ENCODE results near the gene NCOA1.
"Not testable (repeated sequence)": the region's sequence is repeated elsewhere in the genome, so short reads cannot be mapped to it uniquely, and the experiment has no call there.

NCOA1 gene

DNA sequence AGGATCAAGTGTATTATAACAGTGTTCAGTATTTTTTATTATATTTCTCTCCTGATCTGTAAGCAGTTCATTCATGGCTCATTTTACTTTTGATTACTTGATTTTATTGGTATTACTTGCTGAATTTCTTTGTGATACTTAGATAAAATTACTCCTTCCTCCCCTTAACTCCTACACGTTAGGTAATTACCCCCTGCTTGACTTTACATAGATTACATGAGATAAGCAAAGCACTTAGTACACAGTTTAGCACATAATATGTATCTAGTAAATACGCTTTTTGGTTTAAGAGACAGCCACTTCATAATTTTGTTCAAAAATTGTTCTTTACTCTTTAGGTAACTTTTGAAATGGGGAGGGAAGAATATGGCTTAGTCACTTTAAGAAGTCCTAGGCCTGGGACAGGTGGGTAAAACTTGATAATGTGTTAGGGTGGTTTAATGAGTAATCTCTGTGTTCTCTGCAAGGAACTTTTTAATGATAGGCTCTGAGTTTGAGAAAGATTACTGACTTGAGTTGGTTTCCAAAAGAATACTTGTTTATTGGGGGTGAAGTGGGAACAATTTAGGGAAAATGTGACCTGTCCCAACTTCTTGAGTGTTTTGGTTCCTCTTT, 80.9 kb downstream of the NCOA1 start:
- no peak for DNase-seq (ENCODE audit: low read depth in 2 of 3, low spot score in 2 of 3)

DNA sequence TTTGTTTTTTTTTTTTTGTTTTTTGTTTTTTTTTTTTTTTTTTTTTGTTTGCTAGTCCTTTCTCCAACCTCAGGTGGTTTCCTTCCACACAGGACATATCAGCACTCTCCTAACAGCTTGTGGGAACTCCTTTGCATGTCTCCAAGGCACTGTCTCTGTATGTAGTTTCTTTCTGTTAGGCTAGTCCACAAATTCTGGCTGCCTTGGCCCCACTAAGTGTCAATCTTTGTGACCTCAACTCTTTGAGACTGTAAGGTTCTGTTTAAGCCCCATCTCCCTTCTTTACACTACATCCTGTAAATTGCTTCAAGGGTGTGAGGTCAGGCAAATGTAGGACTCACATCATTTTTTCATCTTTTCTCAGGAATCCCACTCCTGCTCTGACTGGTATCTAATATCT, 85.1 kb downstream of the NCOA1 start:
- DNase-seq (ENCODE audit: low read depth in 2 of 3, low spot score in 2 of 3): no peak

DNA sequence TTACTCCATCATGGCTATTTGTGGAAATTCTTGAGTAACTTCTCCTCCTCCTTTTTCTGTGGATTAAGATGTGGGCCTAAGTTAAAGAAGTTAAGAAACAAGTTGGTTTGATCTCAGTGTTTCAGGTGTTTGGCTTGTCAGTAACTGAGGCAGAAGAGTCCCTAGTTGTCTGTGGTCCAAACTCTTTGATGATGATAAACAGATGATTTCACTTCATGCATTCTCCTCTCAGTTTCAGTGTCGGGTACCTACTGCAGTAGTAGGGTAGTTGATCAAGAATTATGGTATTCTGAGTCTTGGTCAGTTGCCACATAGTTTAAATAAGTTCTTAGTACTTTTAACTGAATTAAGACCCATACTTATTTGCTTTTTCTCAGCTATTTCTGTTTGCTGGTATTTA, 85.6 kb downstream of the NCOA1 start:
- no peak for DNase-seq (ENCODE audit: low read depth in 2 of 3, low spot score in 2 of 3)

DNA sequence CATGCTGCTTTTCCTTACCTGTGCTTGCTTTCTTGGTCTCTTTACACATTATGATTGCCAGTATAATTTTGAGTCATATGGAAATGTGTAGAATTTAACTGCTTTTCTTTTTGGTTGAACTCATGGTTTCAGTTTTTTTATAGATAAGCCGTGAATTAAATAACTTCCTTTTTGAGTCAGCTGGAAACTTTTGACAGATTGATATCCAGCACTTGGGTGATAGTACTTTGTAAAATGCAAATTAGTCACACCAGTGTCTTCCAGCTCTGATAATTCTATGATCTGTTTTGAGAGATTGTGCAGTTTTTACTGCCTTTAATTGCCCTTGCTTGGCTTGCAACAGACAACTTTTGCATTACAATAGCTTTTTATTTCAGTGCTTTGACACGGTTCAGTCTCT, 86.4 kb downstream of the NCOA1 start:
- DNase-seq (ENCODE audit: low read depth in 2 of 3, low spot score in 2 of 3): no peak

DNA sequence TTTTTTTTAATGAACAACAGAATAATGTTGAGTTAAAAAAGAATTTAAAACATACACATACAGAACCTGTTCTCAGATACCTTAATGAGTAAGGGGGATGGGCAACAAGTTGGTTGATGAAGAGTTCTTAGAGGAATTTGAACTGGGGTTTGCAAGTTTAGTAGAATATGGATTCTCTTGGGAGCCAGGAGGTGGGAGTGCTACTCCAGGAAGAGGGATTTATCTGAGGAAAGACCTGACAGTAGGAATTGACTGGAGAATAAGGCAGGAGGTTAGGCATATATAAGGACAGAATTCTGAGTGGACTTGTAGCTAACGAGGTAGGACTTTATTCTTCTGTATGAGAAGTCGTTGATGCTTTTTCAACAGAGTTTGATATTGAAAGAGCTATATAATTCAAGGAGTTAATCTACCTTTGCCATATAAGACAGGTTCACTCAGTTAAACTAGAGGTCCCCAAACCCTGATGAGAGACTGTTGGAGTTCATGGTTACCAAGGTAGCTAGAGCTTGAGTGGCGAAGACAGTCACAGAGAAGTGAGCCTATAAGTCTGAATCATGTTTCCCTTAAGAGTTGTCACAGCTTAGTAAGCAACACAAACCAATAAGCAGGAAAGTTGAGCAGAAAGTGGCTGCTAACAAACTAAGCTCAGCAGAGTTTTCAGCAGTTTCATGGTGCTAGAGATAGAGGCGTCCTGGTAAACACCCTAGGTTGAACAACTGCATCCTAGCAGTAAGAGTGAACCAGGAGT, 88.2 kb downstream of the NCOA1 start:
- no peak for DNase-seq (ENCODE audit: low read depth in 2 of 3, low spot score in 2 of 3)

DNA sequence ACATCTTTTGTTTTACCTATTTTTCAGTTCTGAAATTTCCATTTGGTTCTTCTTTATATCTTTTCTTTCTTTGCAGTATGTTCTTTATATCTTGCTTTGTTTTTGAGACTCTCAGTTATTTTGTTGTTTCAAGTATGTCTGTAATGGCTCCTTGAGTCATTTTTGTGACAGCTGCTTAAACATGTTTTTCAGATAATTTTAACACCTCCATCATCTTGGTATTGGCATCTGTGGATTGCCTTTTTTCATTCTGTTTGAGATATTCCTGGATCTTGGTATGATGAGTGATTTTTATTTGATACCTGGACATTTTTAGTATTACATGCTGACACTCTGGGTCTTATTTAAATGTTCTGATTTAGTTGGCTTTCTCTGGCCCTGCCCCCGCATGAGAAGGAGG, 89.5 kb downstream of the NCOA1 start:
- DNase-seq (ENCODE audit: low read depth in 2 of 3, low spot score in 2 of 3): no peak

DNA sequence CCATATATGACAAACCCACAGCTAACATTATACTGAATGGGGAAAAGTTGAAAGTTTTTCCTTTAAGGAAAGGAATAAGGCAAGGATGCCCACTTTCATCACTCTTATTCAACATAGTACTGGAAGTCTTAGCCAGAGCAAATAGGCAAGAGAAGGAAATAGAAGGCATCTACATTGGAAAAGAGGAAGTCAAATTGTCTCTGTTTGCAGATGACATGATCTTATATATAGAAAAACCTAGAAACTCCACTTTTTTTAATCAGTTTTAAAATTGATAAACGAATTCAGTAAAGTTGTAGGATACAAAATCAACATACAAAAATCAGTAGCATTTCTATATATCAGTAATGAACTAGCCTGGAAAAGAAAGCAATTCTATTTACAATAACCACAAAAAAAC, 90.9 kb downstream of the NCOA1 start:
- not testable (repeated sequence) for DNase-seq (ENCODE audit: low read depth in 2 of 3, low spot score in 2 of 3)

DNA sequence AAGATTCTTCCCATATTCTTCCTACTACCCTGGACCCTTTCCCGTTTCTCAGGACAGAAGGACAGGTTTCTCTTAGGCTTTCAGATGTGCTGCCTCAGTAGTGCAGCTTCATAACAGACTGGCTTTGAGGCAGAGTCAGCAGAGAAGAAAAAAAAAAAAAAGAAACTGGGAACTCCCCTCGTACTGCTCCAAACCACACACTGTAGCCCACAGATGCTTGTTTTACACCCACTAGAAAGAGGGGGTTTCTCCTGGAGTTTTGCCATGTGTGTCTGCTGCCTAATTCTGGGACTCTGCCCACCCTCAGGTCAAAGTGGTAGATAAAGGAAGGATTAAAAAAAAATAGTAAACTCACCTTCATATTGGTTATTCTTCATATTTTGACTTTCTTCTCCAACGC, 95.9 kb downstream of the NCOA1 start:
- DNase-seq (ENCODE audit: low read depth in 2 of 3, low spot score in 2 of 3): no peak

DNA sequence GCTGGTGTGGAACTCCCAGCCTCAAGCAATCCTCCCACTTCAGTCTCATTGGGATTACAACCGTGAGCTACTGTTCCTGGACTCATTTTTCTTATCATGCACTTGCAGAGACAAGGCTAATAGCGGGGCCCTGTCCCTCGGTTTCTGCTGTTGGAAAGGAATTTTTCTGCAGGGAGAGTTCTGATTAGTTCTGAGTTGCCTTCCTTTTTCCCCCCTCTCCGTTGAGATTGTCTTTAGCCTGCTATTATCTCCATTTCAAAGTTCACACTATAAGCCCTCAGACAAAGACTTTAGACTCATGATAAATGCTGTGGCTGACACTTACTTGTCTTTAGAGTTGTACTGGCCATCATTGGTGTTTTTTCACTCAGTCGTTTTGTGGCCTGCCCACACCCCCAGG, 97.2 kb downstream of the NCOA1 start:
- DNase-seq (ENCODE audit: low read depth in 2 of 3, low spot score in 2 of 3): no peak

DNA sequence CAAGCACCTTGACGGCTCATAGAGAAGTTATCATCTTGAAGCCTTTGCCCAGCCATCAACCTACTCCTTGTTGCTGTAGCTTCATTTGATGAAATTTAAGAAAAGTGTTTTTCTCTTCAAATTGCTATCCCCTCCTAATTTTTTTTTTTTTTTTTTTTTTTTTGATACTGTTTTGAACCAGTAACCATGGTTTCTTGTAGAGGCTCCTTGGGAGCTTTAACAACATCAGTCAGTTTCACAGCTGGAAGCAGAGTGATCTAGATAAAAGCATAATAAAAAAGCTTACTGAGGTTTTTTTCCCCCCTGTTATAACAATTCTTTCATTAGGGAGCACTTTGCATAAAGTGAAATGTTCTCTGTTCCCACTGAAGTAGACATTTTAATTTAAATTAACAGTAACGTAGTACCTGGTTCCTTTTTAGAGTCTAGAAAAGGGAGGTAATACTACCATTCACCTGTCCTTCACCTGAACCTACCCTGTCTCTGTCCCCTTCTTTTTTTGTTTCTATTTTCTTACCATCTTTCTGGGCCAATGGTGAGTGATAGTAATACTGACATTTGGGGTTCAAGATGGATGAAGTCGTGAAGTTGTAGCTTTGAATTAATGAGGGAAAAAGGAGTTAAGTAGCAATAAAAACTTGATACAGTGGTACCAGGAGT, 101.5 kb downstream of the NCOA1 start:
- no peak for DNase-seq (ENCODE audit: low read depth in 2 of 3, low spot score in 2 of 3)

DNA sequence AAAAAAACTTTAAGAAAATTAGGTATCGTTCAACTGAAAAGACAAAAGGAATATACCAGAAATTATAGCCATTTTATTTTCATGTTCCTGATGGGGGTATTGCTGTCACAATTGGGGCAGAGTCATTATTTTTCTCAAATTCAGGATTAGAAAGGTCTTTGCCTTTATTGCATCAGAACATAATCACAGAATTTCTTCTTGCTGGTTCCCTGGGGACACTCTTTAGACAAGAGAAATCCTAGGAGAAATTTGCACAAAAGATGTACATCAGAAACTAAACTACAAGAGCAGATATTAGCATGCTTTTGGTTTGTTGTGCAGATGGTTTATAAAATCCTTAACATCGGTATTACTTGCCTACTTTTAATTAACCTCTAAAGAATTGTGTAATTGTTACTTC, 103.2 kb downstream of the NCOA1 start:
- DNase-seq (ENCODE audit: low read depth in 2 of 3, low spot score in 2 of 3): no peak

DNA sequence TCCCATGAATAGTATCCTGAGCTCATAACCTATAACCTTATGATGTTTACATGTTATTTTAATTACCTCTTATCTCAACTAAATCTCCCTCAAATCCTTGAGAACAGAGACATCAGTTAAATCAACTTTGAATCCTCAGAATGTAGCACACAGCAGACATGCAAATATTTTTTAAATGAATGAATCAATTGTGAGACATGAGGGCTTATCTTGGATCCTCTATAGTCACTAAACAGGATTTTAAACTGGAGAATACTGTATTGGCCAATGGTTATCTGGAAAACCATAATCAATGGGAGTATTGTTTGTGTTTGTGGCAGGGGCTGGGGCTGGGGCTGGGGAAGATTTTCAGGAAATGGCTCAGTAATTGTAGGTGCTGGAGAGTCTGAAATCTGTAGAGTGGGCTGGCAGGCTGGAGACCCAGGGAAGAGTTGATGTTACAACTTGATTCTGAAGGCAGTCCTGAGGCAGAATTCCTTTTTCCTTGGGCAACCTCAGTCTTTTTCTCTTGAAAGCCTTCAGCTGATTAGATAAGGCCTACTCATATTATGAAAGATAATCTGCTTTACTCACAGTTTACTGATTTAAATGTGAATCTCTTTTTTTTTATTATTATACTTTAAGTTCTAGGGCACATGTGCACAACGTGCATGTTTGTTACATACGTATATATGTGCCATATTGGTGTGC, 106.3 kb downstream of the NCOA1 start:
- DNase-seq (ENCODE audit: low read depth in 2 of 3, low spot score in 2 of 3): no peak

DNA sequence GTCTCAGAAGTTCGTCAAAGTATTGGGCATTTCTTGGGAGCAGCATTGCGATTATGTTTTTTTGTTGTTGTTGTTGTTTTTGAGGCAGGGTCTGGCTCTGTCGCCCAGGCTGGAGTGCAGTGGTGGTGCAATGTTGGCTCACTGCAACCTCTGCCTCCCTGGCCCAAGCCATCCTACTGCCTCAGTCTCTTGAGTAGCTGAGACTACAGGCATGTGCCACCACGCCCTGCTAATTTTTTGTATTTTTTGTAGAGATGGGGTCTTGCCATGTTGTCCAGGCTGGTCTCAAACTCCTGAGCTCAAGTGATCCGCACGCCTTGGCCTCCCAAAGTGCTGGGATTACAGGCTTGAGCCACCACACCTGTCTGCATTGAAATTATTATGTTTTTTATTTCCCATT, 109.1 kb downstream of the NCOA1 start:
- DNase-seq (ENCODE audit: low read depth in 2 of 3, low spot score in 2 of 3): not testable (repeated sequence)

DNA sequence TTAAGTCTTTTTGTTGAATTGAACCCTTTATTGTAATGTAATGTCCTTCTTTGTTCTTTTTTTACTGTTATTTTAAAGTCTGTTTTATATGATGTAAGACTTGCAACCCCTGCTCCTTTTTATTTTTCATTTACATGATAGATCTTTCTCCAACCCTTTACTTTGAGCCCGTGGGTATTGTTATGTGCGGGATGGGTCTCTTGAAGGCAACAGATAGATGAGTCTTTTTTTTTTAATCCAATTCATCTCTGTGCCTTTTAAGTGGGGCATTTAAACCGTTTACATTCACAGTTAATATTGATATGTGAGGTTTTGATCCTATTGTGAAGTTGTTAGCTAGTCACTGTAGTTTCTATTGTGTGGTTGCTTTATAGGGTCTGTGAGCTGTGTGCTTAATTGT, 120.6 kb downstream of the NCOA1 start:
- DNase-seq (ENCODE audit: low read depth in 2 of 3, low spot score in 2 of 3): no peak

DNA sequence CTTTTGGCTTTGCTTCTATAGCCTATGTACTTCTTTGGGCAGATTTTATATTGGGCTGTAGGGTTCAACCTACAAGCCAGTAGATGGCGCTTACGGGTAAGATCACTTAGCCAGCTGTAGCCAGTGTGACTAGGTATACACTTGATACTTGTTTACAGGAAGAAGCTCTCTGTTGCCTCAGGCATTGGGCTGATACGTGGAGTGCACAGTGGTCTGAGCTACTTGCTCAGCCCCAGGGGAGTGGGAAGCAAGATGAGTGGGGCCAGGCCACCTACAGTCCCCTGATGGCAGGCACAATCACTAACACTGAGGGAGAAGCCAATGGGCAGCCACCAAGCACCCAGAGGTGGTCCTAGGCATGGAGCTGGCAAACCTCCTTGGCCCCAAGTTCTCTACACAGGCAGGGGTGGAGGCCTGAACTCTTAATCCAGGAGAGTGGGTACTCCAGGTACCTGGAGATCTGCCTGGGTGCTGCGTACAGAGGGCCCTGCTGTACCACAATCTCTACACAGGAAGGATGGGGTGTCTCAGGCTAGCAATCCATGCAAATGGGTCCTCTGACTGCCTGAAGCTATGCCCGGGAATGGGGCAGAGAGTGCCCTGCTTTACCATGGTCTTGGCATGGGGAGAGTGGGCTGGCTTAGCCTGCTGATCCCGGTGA, 122.2 kb downstream of the NCOA1 start:
- no peak for DNase-seq (ENCODE audit: low read depth in 2 of 3, low spot score in 2 of 3)

DNA sequence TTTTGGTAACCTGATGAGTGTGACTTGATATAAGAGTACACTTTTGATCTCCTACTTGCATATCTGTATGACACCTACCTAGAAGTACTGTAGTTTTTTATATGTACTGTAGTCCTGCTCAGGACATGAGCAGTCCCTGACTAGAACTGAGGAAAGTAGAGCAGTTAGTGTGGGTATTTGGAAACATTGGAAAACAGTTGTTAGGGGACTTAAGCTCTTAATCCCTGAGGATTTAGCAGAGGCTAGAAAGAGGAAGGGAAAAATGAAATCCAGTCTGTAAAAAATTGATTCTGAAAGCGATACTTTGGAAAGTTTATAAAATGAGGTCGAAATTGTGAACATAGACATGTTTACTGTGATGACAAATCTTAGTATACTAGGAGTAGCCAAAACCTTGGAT, 125.6 kb downstream of the NCOA1 start:
- DNase-seq (ENCODE audit: low read depth in 2 of 3, low spot score in 2 of 3): no peak

DNA sequence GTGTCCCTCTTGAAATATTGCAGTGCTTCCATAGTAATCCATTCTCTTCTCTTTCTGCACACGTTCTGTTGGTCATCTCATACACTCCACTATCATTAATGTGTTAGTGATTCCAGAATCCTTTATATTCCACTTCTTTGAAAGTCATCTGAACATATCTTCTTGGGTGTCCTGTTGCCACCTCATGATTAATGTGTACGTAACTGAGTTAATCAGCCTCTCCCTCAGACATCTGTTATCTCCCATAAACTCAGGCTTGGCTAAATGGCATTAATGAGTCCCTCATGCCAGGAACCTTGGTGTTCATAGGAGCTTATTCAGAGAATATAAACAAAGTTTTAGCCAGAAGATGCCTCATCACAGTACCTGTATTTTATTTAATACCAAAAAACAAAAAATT, 126.4 kb downstream of the NCOA1 start:
- no peak for DNase-seq (ENCODE audit: low read depth in 2 of 3, low spot score in 2 of 3)

DNA sequence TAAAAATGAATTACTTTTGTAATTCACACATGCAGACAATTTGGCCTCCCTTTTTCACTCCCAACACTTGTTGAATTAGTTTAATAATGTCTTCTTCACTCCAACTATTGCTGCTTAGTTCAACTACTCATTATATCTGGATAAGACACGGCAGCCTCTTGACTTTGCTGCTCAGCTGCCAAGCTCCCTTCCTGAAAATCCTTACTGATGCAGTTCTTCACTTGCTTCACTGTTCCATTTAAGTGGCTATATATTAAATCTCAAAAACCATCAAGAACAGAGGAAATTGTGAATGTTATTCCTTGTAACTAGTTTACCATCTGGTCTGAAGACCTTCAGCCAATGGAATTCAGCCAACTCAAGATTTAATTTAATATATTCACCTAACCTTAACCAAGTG, 127.1 kb downstream of the NCOA1 start:
- DNase-seq (ENCODE audit: low read depth in 2 of 3, low spot score in 2 of 3): no peak

DNA sequence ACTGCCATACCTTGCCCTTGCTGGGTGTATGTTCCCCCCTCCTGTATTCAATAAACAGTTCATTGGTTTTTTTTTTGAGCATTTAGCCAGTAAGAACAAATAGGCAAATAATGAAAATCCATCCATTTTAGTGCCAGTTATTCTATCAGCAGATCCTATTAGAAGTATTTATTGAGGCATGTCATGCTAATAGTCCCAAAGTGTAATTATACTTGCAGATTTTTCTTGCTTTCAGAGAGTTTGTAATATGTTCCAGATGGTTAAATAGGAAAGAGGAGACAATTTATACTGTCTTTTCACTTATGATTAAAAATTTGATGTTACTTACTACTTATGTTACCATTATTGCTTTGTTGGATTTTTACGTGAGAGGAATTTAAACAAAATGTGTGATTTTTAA, 127.6 kb downstream of the NCOA1 start:
- DNase-seq (ENCODE audit: low read depth in 2 of 3, low spot score in 2 of 3): no peak

DNA sequence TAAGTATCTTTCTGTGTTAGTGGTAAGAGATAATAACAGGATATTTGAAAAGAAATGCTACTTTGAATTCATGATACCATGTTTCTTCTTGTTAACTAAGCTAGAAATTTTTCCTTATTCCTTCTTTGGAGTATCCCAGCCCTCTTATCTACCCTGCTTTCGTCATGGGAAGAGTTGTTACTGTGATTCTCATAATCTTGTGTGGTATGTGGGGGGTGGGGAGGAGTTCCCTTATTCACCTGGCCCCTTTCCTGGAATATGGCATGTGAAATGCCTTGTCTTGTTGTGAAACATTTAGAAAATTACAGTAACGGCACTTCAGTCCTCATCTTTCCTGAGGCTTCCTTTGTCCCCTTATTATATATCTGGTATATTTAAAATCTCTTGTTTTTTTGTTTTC, 129.9 kb downstream of the NCOA1 start:
- DNase-seq (ENCODE audit: low read depth in 2 of 3, low spot score in 2 of 3): no peak

DNA sequence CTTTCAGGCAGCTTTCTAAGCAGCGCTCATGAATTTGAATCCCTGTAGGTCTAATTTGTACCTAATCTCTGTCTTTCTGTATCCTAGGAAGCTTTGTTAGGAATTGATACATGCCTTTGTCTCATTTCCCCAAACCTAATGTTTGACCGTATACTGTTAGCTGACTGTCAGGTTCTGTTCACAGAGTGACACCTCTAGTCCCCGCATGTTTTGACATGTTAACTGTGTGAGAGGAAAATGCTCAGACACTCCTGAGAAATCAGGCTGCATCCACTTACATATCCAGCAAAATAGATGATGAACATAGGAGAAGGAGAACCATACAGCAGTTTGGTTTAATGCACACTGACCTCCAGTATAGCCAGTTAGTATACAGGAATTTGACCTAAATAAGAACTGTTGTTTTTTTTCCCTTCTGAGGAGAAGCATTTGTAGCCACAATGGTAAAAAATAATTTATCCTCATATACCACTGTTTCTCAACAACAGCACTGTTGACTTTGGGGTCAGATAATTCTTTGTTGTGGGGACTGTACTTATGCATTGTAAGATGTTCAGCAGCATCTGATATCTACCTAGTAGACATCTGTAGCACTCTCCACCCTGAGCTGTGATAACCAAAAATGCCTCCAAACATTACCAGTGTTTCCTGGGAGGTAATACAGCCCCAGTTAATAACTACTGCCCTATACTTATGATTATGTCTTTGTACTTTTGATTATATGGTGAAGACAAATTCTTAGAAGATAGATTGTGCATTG, 130.9 kb downstream of the NCOA1 start:
- DNase-seq (ENCODE audit: low read depth in 2 of 3, low spot score in 2 of 3): no peak
